ENCODE results near the gene LYRM2. TPM values are rescaled to one million over a fixed set of nuclear protein-coding genes. Genes with fewer than 3 reads are reported as not detected.

The LYRM2 gene
- polyA plus RNA-seq, 1 donor from 2014 or later = 77.2 TPM

DNA sequence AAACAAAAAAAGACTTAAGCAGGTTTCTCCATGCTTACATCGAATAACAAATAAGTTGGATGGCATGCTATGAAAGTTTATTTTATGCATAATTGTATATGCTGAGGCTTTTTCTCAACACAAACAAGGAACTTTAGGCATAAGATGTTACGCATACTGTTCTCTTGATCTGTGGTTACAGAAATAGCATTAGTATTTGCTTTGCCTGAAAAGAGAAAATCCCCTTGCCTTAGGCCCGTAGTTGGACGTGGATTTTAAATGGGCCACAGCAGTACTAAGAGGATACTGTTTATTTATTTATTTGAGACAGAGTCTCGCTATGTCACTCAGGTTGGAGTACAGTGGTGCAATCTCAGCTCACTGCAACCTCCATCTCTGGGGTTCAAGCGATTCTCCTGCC, 19.0 kb downstream of the LYRM2 start:
- no peaks in the 10 kb centered on the region for H3K9me3 Mint-ChIP-seq
- H3K4me3 Mint-ChIP-seq = no peak overlapping the region
- peaks cover 0 to 3% (median 0%) of the 10 kb centered on the region in 3 donors for H3K4me1 Mint-ChIP-seq
- no peaks in the 10 kb centered on the region for H3K27me3 Mint-ChIP-seq
- no peak overlapping the region for H3K27ac Mint-ChIP-seq
- H3K36me3 Mint-ChIP-seq = peaks cover 3% of the 10 kb centered on the region

DNA sequence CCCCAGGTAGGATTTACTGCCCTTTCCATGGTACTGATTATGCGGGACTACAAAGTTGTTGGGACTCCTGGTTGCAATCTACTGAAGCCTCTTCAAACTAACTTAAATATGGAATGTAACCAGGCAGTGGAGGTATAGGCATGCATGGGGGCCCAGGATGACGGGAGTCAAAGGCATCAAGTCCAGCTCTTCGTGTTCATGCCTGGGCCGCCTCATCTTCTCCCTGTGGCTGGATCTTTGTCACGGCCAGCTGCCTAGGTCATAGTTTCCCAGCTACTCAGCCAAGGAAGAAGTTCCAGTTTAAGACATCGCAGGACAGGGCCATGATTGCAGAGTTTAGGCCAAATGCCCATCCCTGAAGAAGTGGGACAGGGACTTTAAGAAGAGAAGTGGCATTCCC, 20.5 kb downstream of the LYRM2 start:
- Mint-ChIP-seq H3K36me3 (peaks cover 3% of the 10 kb centered on the region), H3K27ac (no peak overlapping the region), H3K4me1 (no peaks in the 10 kb centered on the region), H3K4me3 (no peak overlapping the region), H3K9me3 (no peaks in the 10 kb centered on the region), H3K27me3 (no peaks in the 10 kb centered on the region)

DNA sequence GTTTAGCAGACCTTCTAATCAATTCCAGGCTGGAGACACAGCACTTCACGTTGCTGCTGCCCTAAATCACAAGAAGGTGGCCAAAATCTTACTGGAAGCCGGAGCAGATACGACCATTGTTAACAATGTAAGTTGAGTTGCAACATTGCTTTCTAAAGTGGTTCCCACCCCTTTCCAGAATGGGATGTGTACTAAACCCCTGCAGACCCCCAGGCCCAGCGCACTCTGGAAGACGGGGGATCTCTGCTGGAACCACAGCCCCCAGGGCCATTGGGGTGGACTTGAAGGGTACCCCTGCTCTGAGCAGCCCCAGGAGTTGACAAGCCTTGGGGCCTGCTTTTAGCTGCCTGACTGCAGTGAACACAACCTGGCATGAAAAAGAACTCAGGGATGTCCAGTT, 22.0 kb downstream of the LYRM2 start:
- H3K4me1 Mint-ChIP-seq = no peaks in the 10 kb centered on the region
- H3K36me3 Mint-ChIP-seq = peaks cover 3% of the 10 kb centered on the region
- no peaks in the 10 kb centered on the region for H3K27me3 Mint-ChIP-seq
- H3K27ac Mint-ChIP-seq = no peak overlapping the region
- no peak overlapping the region for H3K4me3 Mint-ChIP-seq
- H3K9me3 Mint-ChIP-seq = no peaks in the 10 kb centered on the region

DNA sequence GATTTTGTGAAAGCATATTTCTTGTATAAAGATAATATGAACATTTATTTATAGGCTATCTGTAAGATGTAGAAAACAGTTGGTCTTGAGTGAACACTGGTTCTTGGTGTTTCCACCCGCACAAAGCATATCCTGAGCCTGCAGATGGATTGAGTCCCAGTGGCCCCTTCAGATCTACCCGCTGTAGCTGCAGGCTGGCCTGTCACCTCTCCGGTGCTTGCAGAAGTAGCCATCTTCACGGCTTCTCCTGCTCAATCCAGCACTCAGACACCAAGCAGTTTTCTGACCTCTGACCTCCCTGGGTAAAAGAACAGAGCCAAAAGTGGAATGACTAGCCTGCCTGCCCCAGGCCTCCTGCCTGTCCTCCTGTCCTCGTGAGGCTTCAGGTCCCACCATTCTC, 22.7 kb downstream of the LYRM2 start:
- Mint-ChIP-seq H3K36me3 (peaks cover 3% of the 10 kb centered on the region), H3K4me1 (no peaks in the 10 kb centered on the region), H3K27ac (no peak overlapping the region), H3K9me3 (no peaks in the 10 kb centered on the region), H3K4me3 (no peak overlapping the region), H3K27me3 (no peaks in the 10 kb centered on the region)

DNA sequence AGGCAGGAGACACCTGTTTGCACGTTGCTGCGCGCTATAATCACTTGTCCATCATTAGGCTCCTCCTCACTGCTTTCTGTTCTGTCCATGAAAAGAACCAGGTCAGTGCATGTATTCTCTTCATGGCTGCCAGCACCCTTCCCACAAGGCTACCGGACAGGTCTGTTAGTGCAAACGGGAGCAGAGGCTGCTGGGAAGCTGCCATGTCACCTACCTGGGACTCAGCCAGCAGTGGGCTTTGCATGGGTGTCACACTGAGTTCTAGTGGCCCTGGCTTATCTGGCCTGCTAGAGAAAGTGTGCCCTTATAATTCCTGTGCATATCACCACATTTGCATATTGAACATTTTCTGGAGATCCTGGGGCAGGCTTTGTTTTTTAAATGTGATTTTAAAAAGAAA, 24.8 kb downstream of the LYRM2 start:
- Mint-ChIP-seq H3K36me3 (peaks cover 3% of the 10 kb centered on the region), H3K9me3 (no peaks in the 10 kb centered on the region), H3K4me1 (peaks cover 0 to 3% (median 0%) of the 10 kb centered on the region in 3 donors), H3K4me3 (no peak overlapping the region), H3K27ac (no peak overlapping the region), H3K27me3 (no peaks in the 10 kb centered on the region)

DNA sequence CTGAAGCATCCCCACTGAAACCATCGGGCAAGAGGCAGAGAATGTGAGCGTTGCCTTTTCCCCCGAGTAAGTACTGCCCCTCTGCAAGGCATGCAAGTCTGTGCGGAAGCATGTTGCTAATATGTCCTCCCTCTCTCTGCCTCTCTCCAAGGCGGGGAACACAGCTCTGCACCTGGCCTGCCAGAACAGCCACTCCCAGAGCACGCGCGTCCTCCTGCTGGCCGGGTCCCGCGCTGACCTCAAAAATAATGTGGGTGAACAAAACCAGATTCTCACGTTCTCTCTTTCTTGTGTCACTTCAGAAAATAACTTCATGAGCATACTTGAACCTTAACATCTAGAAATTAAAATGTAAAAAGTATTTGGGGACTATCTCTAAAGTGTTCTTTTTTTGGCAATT, 26.4 kb downstream of the LYRM2 start:
- no peaks in the 10 kb centered on the region for H3K9me3 Mint-ChIP-seq
- H3K27me3 Mint-ChIP-seq = no peaks in the 10 kb centered on the region
- H3K4me1 Mint-ChIP-seq = peaks cover 0 to 3% (median 0%) of the 10 kb centered on the region in 3 donors
- no peak overlapping the region for H3K27ac Mint-ChIP-seq
- no peak overlapping the region for H3K4me3 Mint-ChIP-seq
- H3K36me3 Mint-ChIP-seq = peaks cover 1% of the 10 kb centered on the region

DNA sequence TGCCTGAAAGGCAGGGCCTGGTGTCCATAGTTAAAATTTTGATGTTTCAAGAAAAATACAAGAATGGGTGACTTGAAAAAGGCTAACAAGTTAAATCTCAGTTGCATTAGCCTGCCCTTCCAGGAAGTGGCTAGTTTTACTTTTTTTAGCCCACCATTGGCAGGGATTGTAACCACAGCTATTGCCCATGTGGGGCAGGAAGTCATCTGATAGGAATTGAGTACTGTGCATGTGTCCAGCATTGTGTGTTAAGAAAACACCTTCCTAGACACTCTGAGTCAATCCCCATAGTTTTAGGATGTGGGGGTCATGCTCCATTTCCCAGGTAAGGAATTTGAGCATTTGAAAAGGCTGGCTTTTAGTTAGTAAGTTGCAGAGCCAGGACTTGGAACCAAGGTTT, 26.9 kb downstream of the LYRM2 start:
- no peak overlapping the region for H3K4me3 Mint-ChIP-seq
- H3K36me3 Mint-ChIP-seq = no peaks in the 10 kb centered on the region
- H3K4me1 Mint-ChIP-seq = peaks cover 0 to 3% (median 0%) of the 10 kb centered on the region in 3 donors
- H3K27ac Mint-ChIP-seq = peak overlapping the region in 1 of 3 donors; percentile 10
- no peaks in the 10 kb centered on the region for H3K9me3 Mint-ChIP-seq
- no peaks in the 10 kb centered on the region for H3K27me3 Mint-ChIP-seq

DNA sequence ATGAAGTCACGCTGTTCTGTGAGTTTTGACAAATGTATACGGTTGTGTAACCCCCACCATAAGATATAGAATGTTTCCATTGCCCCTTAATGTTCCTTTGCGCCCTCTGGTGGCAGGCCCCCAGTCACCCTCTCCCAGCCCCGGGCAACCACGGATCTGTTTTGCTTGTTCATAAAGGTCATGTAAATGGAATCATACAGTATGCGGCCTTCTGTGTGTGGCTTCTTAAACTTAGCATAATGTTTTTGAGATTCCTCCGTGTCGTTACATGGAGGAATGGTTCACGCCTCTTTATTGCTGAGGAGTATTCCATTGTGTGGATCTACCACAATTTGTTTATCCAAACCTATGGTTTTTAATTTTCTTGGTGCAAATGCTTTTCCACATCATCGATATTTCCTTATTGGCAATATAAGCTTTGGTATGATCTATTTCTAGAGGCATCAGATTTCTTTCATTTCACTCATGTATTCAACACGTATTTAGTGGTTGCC, 28.4 kb downstream of the LYRM2 start:
- Mint-ChIP-seq H3K4me1 (peaks cover 0 to 3% (median 0%) of the 10 kb centered on the region in 3 donors), H3K4me3 (no peak overlapping the region), H3K27ac (peak overlapping the region in 1 of 3 donors; percentile 16), H3K36me3 (no peaks in the 10 kb centered on the region), H3K9me3 (no peaks in the 10 kb centered on the region), H3K27me3 (no peaks in the 10 kb centered on the region)

DNA sequence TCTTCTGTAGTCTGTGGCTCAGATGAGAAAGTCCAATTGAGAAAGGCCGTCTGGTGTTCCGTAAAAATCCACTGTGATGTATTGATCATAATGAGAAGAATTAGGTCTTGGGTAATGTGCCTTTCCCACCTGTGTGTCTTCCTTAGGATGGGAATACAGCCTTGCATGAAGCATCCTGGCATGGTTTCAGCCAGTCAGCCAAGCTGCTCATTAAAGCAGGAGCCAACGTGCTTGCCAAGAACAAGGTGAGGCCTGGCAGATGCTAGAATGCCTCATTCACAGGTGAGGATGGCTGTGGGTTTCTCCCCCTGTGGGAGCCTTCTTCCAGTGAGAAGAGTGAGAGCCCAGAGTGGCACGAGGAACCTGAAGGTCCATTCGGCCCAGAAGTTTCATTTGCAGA, 32.7 kb downstream of the LYRM2 start:
- no peak overlapping the region for H3K4me3 Mint-ChIP-seq
- peaks cover 0 to 3% (median 0%) of the 10 kb centered on the region in 3 donors for H3K4me1 Mint-ChIP-seq
- H3K36me3 Mint-ChIP-seq = no peaks in the 10 kb centered on the region
- no peaks in the 10 kb centered on the region for H3K9me3 Mint-ChIP-seq
- H3K27ac Mint-ChIP-seq = no peak overlapping the region
- no peaks in the 10 kb centered on the region for H3K27me3 Mint-ChIP-seq

DNA sequence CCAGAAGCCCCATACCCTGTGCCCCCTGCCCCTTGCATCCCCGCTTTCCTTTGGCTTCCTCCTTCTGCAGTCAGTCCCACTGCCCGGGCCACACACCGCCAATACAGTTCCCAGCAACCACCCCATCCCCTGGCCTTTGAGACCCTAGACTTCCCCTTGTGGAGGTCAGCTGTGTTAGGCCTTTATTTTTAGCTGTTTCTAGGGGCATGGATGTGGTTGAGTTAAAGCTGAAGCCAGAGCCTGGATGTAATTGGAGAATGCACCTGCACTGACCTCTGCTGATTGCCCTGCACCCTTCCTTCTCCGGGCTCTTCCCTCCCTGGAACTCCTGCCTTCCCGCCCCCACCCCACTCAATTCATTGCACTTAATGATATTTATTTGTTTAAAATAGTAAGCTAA, 33.9 kb downstream of the LYRM2 start:
- no peaks in the 10 kb centered on the region for H3K9me3 Mint-ChIP-seq
- H3K27ac Mint-ChIP-seq = no peak overlapping the region
- H3K4me1 Mint-ChIP-seq = no peaks in the 10 kb centered on the region
- H3K4me3 Mint-ChIP-seq = no peak overlapping the region
- no peaks in the 10 kb centered on the region for H3K36me3 Mint-ChIP-seq
- no peaks in the 10 kb centered on the region for H3K27me3 Mint-ChIP-seq

DNA sequence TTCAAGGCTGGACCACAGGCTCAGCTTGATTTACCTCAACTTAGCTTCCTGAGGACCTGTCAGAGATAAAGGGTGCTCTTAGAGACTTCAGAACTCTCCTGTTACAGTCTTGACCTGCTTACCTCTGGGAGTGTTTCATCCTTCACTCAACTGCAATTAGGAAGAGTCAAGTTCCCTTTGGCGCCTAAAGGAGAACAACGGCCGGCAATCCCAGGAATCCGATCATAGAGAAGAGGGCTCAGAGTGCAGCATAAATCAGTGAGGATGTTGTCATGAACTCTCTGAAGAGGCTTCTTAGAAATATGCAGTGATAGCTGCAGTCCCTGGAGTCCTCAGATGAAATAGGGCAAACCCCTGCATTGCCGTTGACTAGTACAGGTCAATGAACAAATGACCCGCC, 36.4 kb downstream of the LYRM2 start:
- no peak overlapping the region for H3K4me3 Mint-ChIP-seq
- no peak overlapping the region for H3K27ac Mint-ChIP-seq
- H3K9me3 Mint-ChIP-seq = no peaks in the 10 kb centered on the region

DNA sequence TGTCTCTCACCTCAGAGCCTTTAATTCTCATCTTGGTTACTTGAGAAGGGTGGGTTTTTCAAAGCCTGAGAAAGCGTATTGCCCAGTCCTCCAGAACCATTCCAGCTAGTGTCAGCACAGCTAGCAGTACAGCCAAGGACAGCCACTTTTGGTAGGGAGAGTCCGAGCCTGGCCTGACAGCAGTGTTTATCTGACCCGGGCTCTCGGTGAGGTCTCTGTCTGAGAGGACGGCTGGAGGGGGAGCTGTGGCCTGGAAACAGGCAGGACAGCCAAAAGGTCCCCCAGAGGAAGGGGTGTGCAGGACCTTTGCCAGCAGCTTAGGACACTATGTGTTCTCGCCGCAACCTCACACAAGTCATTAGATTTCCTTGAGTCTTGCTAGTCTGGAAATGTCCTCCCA, 38.8 kb downstream of the LYRM2 start:
- Mint-ChIP-seq H3K4me1 (peaks cover 14 to 27% (median 19%) of the 10 kb centered on the region in 3 donors), H3K36me3 (no peaks in the 10 kb centered on the region), H3K27ac (no peak overlapping the region), H3K4me3 (no peak overlapping the region), H3K27me3 (no peaks in the 10 kb centered on the region), H3K9me3 (peaks cover 3 to 7% (median 5%) of the 10 kb centered on the region in 3 donors)

More for the DNA sequence above, 36.4 kb downstream of the LYRM2 start:
- peaks cover 5 to 9% (median 5%) of the 10 kb centered on the region in 3 donors for H3K4me1 Mint-ChIP-seq
- H3K27me3 Mint-ChIP-seq = no peaks in the 10 kb centered on the region
- no peaks in the 10 kb centered on the region for H3K36me3 Mint-ChIP-seq

DNA sequence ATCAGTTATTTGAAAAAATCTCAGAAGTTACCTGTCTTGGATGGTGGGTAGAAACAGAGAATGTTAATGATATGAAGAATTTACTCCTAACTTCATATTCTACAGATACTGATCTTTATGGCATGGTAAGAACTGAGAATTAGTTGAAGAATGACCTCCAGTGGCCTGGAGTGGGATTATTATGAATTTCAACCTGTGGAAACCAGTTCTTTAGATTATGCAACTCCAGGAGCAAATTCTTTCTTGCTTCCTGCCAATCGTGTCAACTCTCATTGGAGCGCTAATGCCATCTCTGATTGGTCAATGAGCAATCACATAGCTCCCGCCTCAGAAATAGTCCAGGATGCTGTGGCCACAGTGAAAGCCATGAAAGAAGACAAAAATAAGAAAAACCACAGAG, 40.6 kb downstream of the LYRM2 start:
- H3K27ac Mint-ChIP-seq = peak overlapping the region in 1 of 3 donors; percentile 31

DNA sequence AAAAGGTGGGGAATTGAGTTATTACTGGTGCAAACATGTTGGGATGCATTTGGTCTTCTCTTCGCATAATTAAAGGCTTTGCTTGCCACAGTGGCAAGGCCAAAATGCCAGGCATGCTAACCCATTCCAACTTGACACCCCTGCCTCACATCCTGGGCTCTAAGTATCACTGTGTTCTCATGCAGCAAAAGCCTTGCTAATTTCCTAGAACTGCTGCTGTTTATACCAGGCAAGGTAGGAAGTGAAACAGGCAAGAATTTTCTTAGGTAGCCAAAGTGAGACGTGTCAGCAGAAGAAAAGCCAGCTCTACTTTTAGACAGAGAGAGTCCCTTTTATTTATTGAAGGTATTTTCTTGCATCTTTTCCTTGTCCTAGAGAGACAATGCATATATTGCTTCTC, 41.2 kb downstream of the LYRM2 start:
- peaks cover 3 to 7% (median 5%) of the 10 kb centered on the region in 3 donors for H3K9me3 Mint-ChIP-seq
- H3K4me3 Mint-ChIP-seq = no peak overlapping the region
- no peaks in the 10 kb centered on the region for H3K27me3 Mint-ChIP-seq
- no peaks in the 10 kb centered on the region for H3K36me3 Mint-ChIP-seq
- H3K27ac Mint-ChIP-seq = peak overlapping the region in 1 of 3 donors; percentile 31
- H3K4me1 Mint-ChIP-seq = peaks cover 14 to 27% (median 26%) of the 10 kb centered on the region in 3 donors

More for the DNA sequence above, 40.6 kb downstream of the LYRM2 start:
- Mint-ChIP-seq H3K27me3 (no peaks in the 10 kb centered on the region), H3K9me3 (peaks cover 3 to 7% (median 5%) of the 10 kb centered on the region in 3 donors), H3K4me3 (no peak overlapping the region), H3K4me1 (peaks cover 14 to 27% (median 26%) of the 10 kb centered on the region in 3 donors), H3K36me3 (no peaks in the 10 kb centered on the region)

DNA sequence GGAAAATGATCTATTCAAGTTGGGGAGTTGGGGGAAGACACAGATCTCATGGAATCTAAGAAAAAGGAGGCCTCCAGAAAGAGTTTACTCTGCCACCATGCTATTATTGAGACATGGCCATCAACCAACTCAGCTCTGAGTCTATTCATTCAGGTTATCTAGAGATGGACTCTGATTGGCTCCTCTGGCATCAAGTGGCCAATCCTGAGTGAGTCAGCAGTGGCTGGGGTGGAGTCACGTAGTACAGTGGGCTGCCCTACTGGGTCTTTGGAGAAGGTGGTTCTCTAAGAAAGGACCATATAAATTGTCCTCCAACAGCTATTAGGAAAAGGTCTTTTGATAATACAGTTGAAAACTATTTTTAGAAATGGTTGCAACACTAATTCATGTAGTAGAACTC, 42.1 kb downstream of the LYRM2 start:
- Mint-ChIP-seq H3K4me3 (peak overlapping the region in 2 of 4 donors; percentile 3 to 79), H3K36me3 (no peaks in the 10 kb centered on the region), H3K27me3 (no peaks in the 10 kb centered on the region), H3K4me1 (peaks cover 14 to 27% (median 26%) of the 10 kb centered on the region in 3 donors), H3K27ac (peak overlapping the region; percentile 17 to 97 (median 33)), H3K9me3 (peaks cover 3 to 7% (median 5%) of the 10 kb centered on the region in 3 donors)

DNA sequence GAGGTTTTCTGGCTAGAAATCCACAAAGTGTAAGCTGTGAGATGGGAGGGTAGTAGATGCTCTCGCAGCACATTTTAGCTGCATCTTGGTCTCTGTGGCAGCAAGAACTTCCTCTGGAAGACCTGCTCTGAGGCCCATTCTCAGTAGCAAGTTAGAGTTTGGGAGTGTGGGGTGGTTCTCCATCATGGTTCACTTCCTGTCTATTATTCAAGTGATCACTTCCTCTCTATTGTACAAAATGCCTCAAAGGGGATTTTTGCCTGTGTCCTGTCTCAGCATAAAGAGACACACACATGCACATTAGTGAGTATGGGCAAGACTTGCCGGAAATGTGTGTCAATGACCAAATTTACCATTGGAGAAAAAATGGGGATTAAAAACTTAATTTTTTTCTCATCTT, 42.5 kb downstream of the LYRM2 start:
- H3K27ac Mint-ChIP-seq = peak overlapping the region; percentile 17 to 97 (median 33)
- no peaks in the 10 kb centered on the region for H3K27me3 Mint-ChIP-seq
- H3K9me3 Mint-ChIP-seq = peaks cover 3 to 7% (median 5%) of the 10 kb centered on the region in 3 donors
- H3K36me3 Mint-ChIP-seq = no peaks in the 10 kb centered on the region
- peaks cover 14 to 27% (median 26%) of the 10 kb centered on the region in 3 donors for H3K4me1 Mint-ChIP-seq
- H3K4me3 Mint-ChIP-seq = peak overlapping the region in 2 of 4 donors; percentile 3 to 79
